HepG2 (cell line): ENCODE measurements around the gene FTL. TPM values are rescaled to one million over a fixed set of nuclear protein-coding genes. Genes with fewer than 3 reads are reported as not detected.

Experiments
- ARNT2 ChIP-seq: sonication (generic); formaldehyde crosslinking; IDR thresholded peaks from 2 replicates; pipeline ENCODE4 v1.8.0; 2022; ENCODE audit warnings: mild to moderate bottlenecking, low read depth, missing genetic modification reagents, moderate library complexity
- IKZF4 ChIP-seq: sonication (generic); formaldehyde crosslinking; IDR thresholded peaks from 2 replicates; pipeline ENCODE4 v1.5.1; 2020; ENCODE audit warnings: borderline replicate concordance, mild to moderate bottlenecking, low read depth, missing genetic modification reagents; ENCODE audit errors: not compliant biosample characterization
- IKZF5 ChIP-seq: IDR thresholded peaks from 2 replicates; pipeline ENCODE4 v1.6.1; 2018; ENCODE audit warnings: missing genetic modification reagents, mild to moderate bottlenecking, missing compliant biosample characterization
- PHF20 ChIP-seq: sonication (generic); formaldehyde crosslinking; IDR thresholded peaks from 2 replicates; pipeline ENCODE4 v1.5.0; 2020; ENCODE audit warnings: mild to moderate bottlenecking, missing genetic modification reagents
- PHF5A ChIP-seq: IDR thresholded peaks from one replicate; pipeline ENCODE4 v1.6.1; 2018; ENCODE audit warnings: low read depth, missing genetic modification reagents; ENCODE audit not compliant: unreplicated experiment
- RARA ChIP-seq: IDR thresholded peaks from 2 replicates; pipeline ENCODE4 v1.6.1; 2016; ENCODE audit warnings: missing genetic modification reagents, missing compliant biosample characterization
- RBFOX2 ChIP-seq: fragments of 200-400 bp; formaldehyde crosslinking; IDR thresholded peaks from 2 replicates; pipeline ENCODE4 v1.6.1; 2017; ENCODE audit warnings: low read depth, mild to moderate bottlenecking, low read length
- RBM22 ChIP-seq: fragments of 200-400 bp; formaldehyde crosslinking; optimal IDR thresholded peaks from 2 replicates; pipeline ENCODE3; 2017; ENCODE audit warnings: mild to moderate bottlenecking, low read length, moderate library complexity
- RFX3 ChIP-seq: IDR thresholded peaks from 2 replicates; pipeline ENCODE4 v1.6.1; 2016; ENCODE audit warnings: missing biosample characterization, missing genetic modification reagents
- TARDBP ChIP-seq: sonication (generic); formaldehyde crosslinking; IDR thresholded peaks from 2 replicates; pipeline ENCODE4 v1.8.0; 2022; ENCODE audit warnings: mild to moderate bottlenecking, missing genetic modification reagents
- TRAFD1 ChIP-seq: sonication (generic); formaldehyde crosslinking; IDR thresholded peaks from 2 replicates; pipeline ENCODE4 v1.5.1; 2020; ENCODE audit warnings: missing genetic modification reagents, mild to moderate bottlenecking, borderline replicate concordance
- ZBTB3 ChIP-seq: sonication (generic); formaldehyde crosslinking; IDR thresholded peaks from 2 replicates; pipeline ENCODE4 v1.4.0; 2020; ENCODE audit warnings: low read depth, mild to moderate bottlenecking, moderate library complexity, missing genetic modification reagents, borderline replicate concordance
- ZBTB43 ChIP-seq: sonication (generic); formaldehyde crosslinking; conservative IDR thresholded peaks from 2 replicates; pipeline ENCODE4 v1.4.0; 2020; ENCODE audit warnings: missing genetic modification reagents
- ZHX1 ChIP-seq: sonication (generic); formaldehyde crosslinking; IDR thresholded peaks from 2 replicates; pipeline ENCODE4 v1.8.1; 2022; ENCODE audit warnings: low read depth, mild to moderate bottlenecking, missing genetic modification reagents
- ZNF138 ChIP-seq: sonication (generic); formaldehyde crosslinking; IDR thresholded peaks from 2 replicates; pipeline ENCODE4 v1.5.0; 2020; ENCODE audit warnings: mild to moderate bottlenecking, low read depth, missing genetic modification reagents
- ZNF234 ChIP-seq: sonication (generic); formaldehyde crosslinking; conservative IDR thresholded peaks from 2 replicates; pipeline ENCODE4 v1.5.1; 2020; ENCODE audit warnings: mild to moderate bottlenecking, missing genetic modification reagents
- ZNF513 ChIP-seq: sonication (generic); formaldehyde crosslinking; conservative IDR thresholded peaks from 2 replicates; pipeline ENCODE4 v1.5.0; 2020; ENCODE audit warnings: missing genetic modification reagents
- ZNF614 ChIP-seq: IDR thresholded peaks from 2 replicates; pipeline ENCODE4 v1.6.1; 2018; ENCODE audit warnings: missing biosample characterization, missing genetic modification reagents, inconsistent platforms, borderline replicate concordance
- ZNF703 ChIP-seq: sonication (generic); formaldehyde crosslinking; IDR thresholded peaks from 2 replicates; pipeline ENCODE4 v1.5.1; 2020; ENCODE audit warnings: missing genetic modification reagents, mild to moderate bottlenecking, moderate library complexity, borderline replicate concordance
- ZSCAN31 ChIP-seq: sonication (generic); formaldehyde crosslinking; IDR thresholded peaks from 2 replicates; pipeline ENCODE4 v1.5.0; 2020; ENCODE audit warnings: low read depth, mild to moderate bottlenecking, missing genetic modification reagents
- polyA plus RNA-seq, 8 experiments: library from polyadenylated mRNA; depleted of rRNA in 3 of 8; stranded (reverse) in 7 of 8; unstranded in 1 of 8; fragments of >200 nt; fragmentation: Illumina TruSeq in 4 of 8; extraction: Trizol in 4 of 8; gene quantifications; 2 replicates each; pipeline versions ENCODE4 v1.2.1 to v1.2.3, GENCODE V29; 2011 to 2016; ENCODE audit warnings: low read depth in 4 of 8, missing spikeins in 1 of 8, mixed read lengths in 1 of 8; ENCODE audit not compliant: insufficient read depth in 1 of 8
- total RNA-seq, 5 experiments: library from RNA; depleted of rRNA; stranded (reverse); fragments of >200 nt; fragmentation: Illumina TruSeq; extraction: Trizol; gene quantifications; 2 replicates each; pipeline ENCODE4 v1.2.3, GENCODE V29; 2016; ENCODE audit warnings: low read depth in 1 of 5

FTL gene
- total and polyA plus RNA-seq, 2 of the 13 experiments (the other 11 are each of a cell fraction or from before 2014, with no cell fraction given) = 2,721 to 8,800 TPM

GRCh38 chr19:48954595-48955307, 10.4 kb upstream of the FTL start, which contains the start of gene BAX (continued):
- TF ChIP-seq RBFOX2 (peak; percentile 99), IKZF5 (CRISPR knock-in tag) (no peak), ZBTB3 (CRISPR knock-in tag) (no peak), ZNF234 (CRISPR knock-in tag) (0 out of 2 replicates have a peak, but pooled peaks have one; percentile 55), ZBTB43 (CRISPR knock-in tag) (peak; percentile 73), ZNF703 (CRISPR knock-in tag) (0 out of 2 replicates have a peak, but pooled peaks have one; percentile 30), RARA (0 out of 2 replicates have a peak, but pooled peaks have one; percentile 5), TRAFD1 (CRISPR knock-in tag) (0 out of 2 replicates have a peak, but pooled peaks have one; percentile 40), ZNF138 (peak; percentile 44; the same call in 1 of the 2 replicates), ZNF614 (CRISPR knock-in tag) (no peak), ZSCAN31 (CRISPR knock-in tag) (no peak), ZNF513 (CRISPR knock-in tag) (no peak), ZHX1 (CRISPR knock-in tag) (peak; percentile 97), RFX3 (CRISPR knock-in tag) (no peak), RBM22 (no peak), TARDBP (peak; percentile 57; the same call in 1 of the 2 replicates), PHF20 (CRISPR knock-in tag) (peak; percentile 87), ARNT2 (CRISPR knock-in tag) (peak; percentile 69), PHF5A (CRISPR knock-in tag) (no peak), IKZF4 (CRISPR knock-in tag) (peak; percentile 72)
